Astrocyte (in vitro differentiated cells and primary cell): ENCODE data around the gene BTRC. TPM values are rescaled to one million over a fixed set of nuclear protein-coding genes. Genes with fewer than 3 reads are reported as not detected.

Experiments
- DNase-seq: peaks from one replicate; pipeline ENCODE4 v3.0.0-alpha.2; 2010; ENCODE audit warnings: low read depth
- FAIRE-seq: peaks from 2 replicates; lab custom pipeline; 2011; peaks lifted over from hg19 to GRCh38; lab: Jason Lieb, UNC
- H2AFZ ChIP-seq: 2 replicates; pipeline ENCODE4 v1.6.0; 2012; ENCODE audit warnings: low read depth, low read length, inconsistent platforms
- H3K27ac ChIP-seq: 2 replicates; pipeline ENCODE4 v1.5.1; 2011; ENCODE audit warnings: low read depth, low read length, inconsistent platforms
- H3K27me3 ChIP-seq: 2 replicates; pipeline ENCODE4 v1.6.0; 2011; ENCODE audit warnings: low read length, inconsistent platforms; ENCODE audit not compliant: insufficient read depth
- H3K36me3 ChIP-seq: 2 replicates; pipeline ENCODE4 v1.5.1; 2011; ENCODE audit warnings: low read length, inconsistent platforms; ENCODE audit not compliant: insufficient read depth
- H3K4me1 ChIP-seq: 2 replicates; pipeline ENCODE4 v1.5.1; 2011; ENCODE audit warnings: low read length, inconsistent platforms; ENCODE audit not compliant: insufficient read depth
- H3K4me2 ChIP-seq: 2 replicates; pipeline ENCODE4 v1.6.0; 2012; ENCODE audit warnings: low read length, inconsistent platforms
- H3K4me3 ChIP-seq: 2 replicates; pipeline ENCODE4 v1.5.1; 2011; ENCODE audit warnings: low read depth, mild to moderate bottlenecking, low read length, inconsistent platforms; ENCODE audit not compliant: insufficient read depth
- H3K79me2 ChIP-seq: 2 replicates; pipeline ENCODE4 v1.6.0; 2012; ENCODE audit warnings: mild to moderate bottlenecking, low read length, inconsistent platforms; ENCODE audit not compliant: insufficient read depth
- H3K9ac ChIP-seq: 2 replicates; pipeline ENCODE4 v1.6.0; 2012; ENCODE audit warnings: mild to moderate bottlenecking, low read length, inconsistent platforms
- H3K9me3 ChIP-seq: 2 replicates; pipeline ENCODE4 v1.5.1; 2012; ENCODE audit warnings: low read depth, mild to moderate bottlenecking, low read length, inconsistent platforms; ENCODE audit not compliant: insufficient read depth
- H4K20me1 ChIP-seq: 2 replicates; pipeline ENCODE4 v1.6.0; 2012; ENCODE audit warnings: low read length, inconsistent platforms; ENCODE audit not compliant: insufficient read depth
- H3K27ac Mint-ChIP-seq: one replicate; pipeline ENCODE4 v1.8.0; 2021; ENCODE audit warnings: mild to moderate bottlenecking, mixed read lengths; ENCODE audit not compliant: unreplicated experiment
- H3K27me3 Mint-ChIP-seq: one replicate; pipeline ENCODE4 v1.8.0; 2021; ENCODE audit warnings: low read depth, mixed read lengths; ENCODE audit not compliant: unreplicated experiment
- H3K36me3 Mint-ChIP-seq: one replicate; pipeline ENCODE4 v1.8.0; 2021; ENCODE audit warnings: low read depth, mixed read lengths; ENCODE audit not compliant: unreplicated experiment
- H3K4me1 Mint-ChIP-seq: one replicate; pipeline ENCODE4 v1.8.0; 2021; ENCODE audit warnings: low read depth, mixed read lengths; ENCODE audit not compliant: unreplicated experiment
- H3K4me3 Mint-ChIP-seq: one replicate; pipeline ENCODE4 v1.8.0; 2021; ENCODE audit warnings: mild to moderate bottlenecking, moderate library complexity, mixed read lengths; ENCODE audit not compliant: unreplicated experiment
- H3K9me3 Mint-ChIP-seq: one replicate; pipeline ENCODE4 v1.8.0; 2021; ENCODE audit warnings: mild to moderate bottlenecking, mixed read lengths; ENCODE audit not compliant: unreplicated experiment
- EZH2 ChIP-seq: IDR thresholded peaks from 2 replicates; pipeline ENCODE4 v1.6.1; 2012; ENCODE audit warnings: mild to moderate bottlenecking, low read length, inconsistent platforms; ENCODE audit not compliant: insufficient read depth
- total RNA-seq: library from RNA; stranded (reverse); gene quantifications from 2 replicates; pipeline ENCODE4 v1.2.1, GENCODE V29; 2021
- TF ChIP-seq, protein P1 (sequence below): IDR thresholded peaks from 2 replicates; pipeline ENCODE4 v1.5.1; 2011; ENCODE audit warnings: low read depth, mild to moderate bottlenecking, inconsistent platforms, low read length, moderate library complexity; ENCODE audit not compliant: insufficient read depth

BTRC gene
- total RNA-seq, 1 donor from 2014 or later = 33.3 TPM

DNA sequence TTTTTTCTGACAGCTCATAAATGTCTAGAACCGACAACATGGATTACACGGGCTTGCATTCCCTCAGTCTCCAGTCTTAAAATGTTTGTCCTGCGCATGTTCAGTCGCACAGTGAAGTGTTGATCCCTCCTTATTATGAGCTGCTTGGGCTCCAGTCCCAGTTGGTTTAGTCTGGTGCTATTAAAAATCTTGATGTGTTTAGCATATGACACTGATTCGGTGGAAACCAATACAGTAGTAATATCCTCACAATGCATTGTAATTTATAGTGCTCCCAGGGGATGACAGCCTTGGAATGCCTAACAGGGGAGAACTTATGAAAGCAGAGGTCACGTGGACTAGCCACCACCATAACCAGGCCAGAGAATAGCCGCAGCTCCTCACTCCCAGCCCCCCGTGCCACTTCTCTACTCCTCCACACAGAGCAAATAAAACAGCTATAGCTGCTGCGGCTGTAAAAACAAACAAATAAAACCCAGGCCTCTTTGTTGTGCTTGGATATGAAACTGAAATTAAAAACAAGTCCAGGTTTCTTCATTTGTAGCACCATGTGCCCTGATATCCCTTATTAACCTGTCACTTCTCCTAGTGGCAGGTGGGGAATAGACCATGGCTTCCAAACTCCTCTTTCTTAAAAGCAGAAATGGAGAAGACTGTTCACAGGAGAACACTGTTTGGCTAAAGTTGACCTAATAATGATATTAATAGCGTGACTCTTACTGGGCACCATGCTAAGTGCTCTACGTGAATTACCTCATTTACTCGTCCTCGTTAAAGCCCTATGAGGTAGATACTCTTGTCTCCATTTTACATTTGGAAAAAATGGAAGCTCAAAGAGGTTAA, 241.8 kb downstream of the BTRC start:
- no peak for FAIRE-seq
- Mint-ChIP-seq H3K4me3 (no peak overlapping the region), H3K4me1 (no peaks in the 10 kb centered on the region), H3K27me3 (no peaks in the 10 kb centered on the region), H3K9me3 (no peaks in the 10 kb centered on the region), H3K27ac (no peak overlapping the region), H3K36me3 (peaks cover 4% of the 10 kb centered on the region)
- no peak for DNase-seq
- H3K36me3 ChIP-seq = no peaks in the 10 kb centered on the region
- no peak overlapping the region for H3K27ac ChIP-seq
- no peaks in the 10 kb centered on the region for H3K9me3 ChIP-seq
- no peak overlapping the region for H3K4me2 ChIP-seq
- H3K79me2 ChIP-seq = no peaks in the 10 kb centered on the region
- no peak overlapping the region for H3K9ac ChIP-seq
- no peaks in the 10 kb centered on the region for H3K27me3 ChIP-seq
- H2AFZ ChIP-seq = no peak overlapping the region
- TF ChIP-seq, protein P1, sequence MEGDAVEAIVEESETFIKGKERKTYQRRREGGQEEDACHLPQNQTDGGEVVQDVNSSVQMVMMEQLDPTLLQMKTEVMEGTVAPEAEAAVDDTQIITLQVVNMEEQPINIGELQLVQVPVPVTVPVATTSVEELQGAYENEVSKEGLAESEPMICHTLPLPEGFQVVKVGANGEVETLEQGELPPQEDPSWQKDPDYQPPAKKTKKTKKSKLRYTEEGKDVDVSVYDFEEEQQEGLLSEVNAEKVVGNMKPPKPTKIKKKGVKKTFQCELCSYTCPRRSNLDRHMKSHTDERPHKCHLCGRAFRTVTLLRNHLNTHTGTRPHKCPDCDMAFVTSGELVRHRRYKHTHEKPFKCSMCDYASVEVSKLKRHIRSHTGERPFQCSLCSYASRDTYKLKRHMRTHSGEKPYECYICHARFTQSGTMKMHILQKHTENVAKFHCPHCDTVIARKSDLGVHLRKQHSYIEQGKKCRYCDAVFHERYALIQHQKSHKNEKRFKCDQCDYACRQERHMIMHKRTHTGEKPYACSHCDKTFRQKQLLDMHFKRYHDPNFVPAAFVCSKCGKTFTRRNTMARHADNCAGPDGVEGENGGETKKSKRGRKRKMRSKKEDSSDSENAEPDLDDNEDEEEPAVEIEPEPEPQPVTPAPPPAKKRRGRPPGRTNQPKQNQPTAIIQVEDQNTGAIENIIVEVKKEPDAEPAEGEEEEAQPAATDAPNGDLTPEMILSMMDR = no peak
- TF ChIP-seq EZH2 = no peak
- H4K20me1 ChIP-seq = peaks cover 5% of the 10 kb centered on the region
- no peak overlapping the region for H3K4me3 ChIP-seq
- no peaks in the 10 kb centered on the region for H3K4me1 ChIP-seq

DNA sequence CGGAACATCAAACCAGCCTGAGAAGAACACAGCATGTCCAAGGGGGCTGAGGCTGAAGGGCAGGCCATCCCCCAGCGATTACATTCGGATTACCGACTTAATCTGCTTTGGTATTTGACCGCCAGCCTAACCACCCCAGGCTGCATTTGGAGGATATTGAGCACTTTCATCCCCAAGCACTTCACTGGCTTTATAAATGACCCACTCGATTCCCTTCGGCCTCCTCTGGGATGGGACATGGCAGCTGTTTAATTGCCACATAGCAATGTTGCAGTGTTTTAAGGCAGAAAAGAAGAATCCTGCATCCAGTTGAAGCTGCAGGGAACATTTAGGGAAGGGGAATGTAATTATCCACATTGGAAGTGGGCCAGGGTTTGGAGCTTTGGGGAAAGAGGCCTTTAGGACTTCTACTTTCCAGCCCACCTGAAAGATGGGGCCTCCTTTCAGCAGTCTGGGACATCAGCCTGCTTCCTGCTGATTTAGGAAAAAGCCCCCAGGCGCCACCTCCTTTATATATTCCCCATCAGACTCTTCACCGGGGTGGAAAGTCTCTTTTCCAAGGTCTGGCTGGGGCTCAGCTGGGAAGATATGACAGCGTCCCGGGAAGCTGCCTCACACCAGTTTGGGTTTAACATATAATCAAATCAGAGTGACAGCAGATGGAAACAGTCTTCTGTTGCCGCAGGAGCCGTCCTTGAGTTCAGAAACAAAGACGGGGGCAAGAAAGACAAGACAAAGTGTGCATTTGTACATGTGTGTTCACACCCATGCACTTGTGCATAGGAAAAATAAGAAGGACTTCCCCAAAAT, 243.3 kb downstream of the BTRC start:
- H3K36me3 ChIP-seq = no peaks in the 10 kb centered on the region
- H3K27ac ChIP-seq = no peak overlapping the region
- Mint-ChIP-seq H3K4me3 (no peak overlapping the region), H3K27me3 (no peaks in the 10 kb centered on the region), H3K9me3 (no peaks in the 10 kb centered on the region), H3K4me1 (no peaks in the 10 kb centered on the region), H3K27ac (no peak overlapping the region), H3K36me3 (peaks cover 4% of the 10 kb centered on the region)
- H3K9ac ChIP-seq = no peak overlapping the region
- no peaks in the 10 kb centered on the region for H3K79me2 ChIP-seq
- DNase-seq (no peak), FAIRE-seq (no peak)
- H3K27me3 ChIP-seq = no peaks in the 10 kb centered on the region
- peaks cover 5% of the 10 kb centered on the region for H4K20me1 ChIP-seq
- no peak for TF ChIP-seq EZH2
- TF ChIP-seq, protein P1 = no peak
- no peaks in the 10 kb centered on the region for H3K9me3 ChIP-seq
- H3K4me3 ChIP-seq = no peak overlapping the region
- no peaks in the 10 kb centered on the region for H3K4me1 ChIP-seq
- H2AFZ ChIP-seq = no peak overlapping the region
- no peak overlapping the region for H3K4me2 ChIP-seq
